IMR-90 (cell line): ENCODE measurements around the gene NCAM1.

Experiments used
- FOS ChIP-seq: fragments of 150-350 bp; IDR thresholded peaks from 2 replicates; pipeline ENCODE4 v1.6.1; 2016; ENCODE audit warnings: low read depth, low read length
- MAZ ChIP-seq: IDR thresholded peaks from 2 replicates; pipeline ENCODE4 v1.6.1; 2012; ENCODE audit warnings: low read depth, mild to moderate bottlenecking, low read length, improper control_type of control experiment, moderate library complexity, borderline replicate concordance
- MXI1 ChIP-seq: IDR thresholded peaks from 2 replicates; pipeline ENCODE4 v1.6.1; 2012; ENCODE audit warnings: low read depth, mild to moderate bottlenecking, low read length, moderate library complexity, borderline replicate concordance
- NFE2L2 ChIP-seq: fragments of 150-350 bp; IDR thresholded peaks from 2 replicates; pipeline ENCODE4 v1.6.1; 2016; ENCODE audit warnings: low read depth, mild to moderate bottlenecking, low read length
- POLR2A ChIP-seq: IDR thresholded peaks from 2 replicates; pipeline ENCODE4 v1.6.1; 2012; ENCODE audit warnings: mild to moderate bottlenecking, low read depth, low read length
- RAD21 ChIP-seq: IDR thresholded peaks from 2 replicates; pipeline ENCODE4 v1.6.1; 2012; ENCODE audit warnings: low read length, improper control_type of control experiment
- RCOR1 ChIP-seq: IDR thresholded peaks from 2 replicates; pipeline ENCODE4 v1.6.1; 2012; ENCODE audit warnings: mild to moderate bottlenecking, low read length, improper control_type of control experiment; ENCODE audit not compliant: insufficient replicate concordance
- RFX5 ChIP-seq: IDR thresholded peaks from 2 replicates; pipeline ENCODE4 v1.8.0; 2012; ENCODE audit warnings: low read depth, mild to moderate bottlenecking, low read length, moderate library complexity
- SMC3 ChIP-seq: fragments of 150-350 bp; IDR thresholded peaks from 2 replicates; pipeline ENCODE4 v1.6.1; 2016; ENCODE audit warnings: low read depth, mild to moderate bottlenecking, antibody characterized with exemption, low read length, moderate library complexity
- TF ChIP-seq, protein P1 (sequence below): conservative IDR thresholded peaks from 2 replicates; pipeline ENCODE4 v1.5.1; 2012; ENCODE audit warnings: mild to moderate bottlenecking, low read depth, low read length, improper control_type of control experiment
- TF ChIP-seq, protein P2 (sequence below): fragments of 150-350 bp; IDR thresholded peaks from 2 replicates; pipeline ENCODE4 v1.6.1; 2017; ENCODE audit warnings: mild to moderate bottlenecking, antibody characterized with exemption, low read length, low read depth
- TF ChIP-seq, protein P3 (sequence below): fragments of 150-350 bp; IDR thresholded peaks from 2 replicates; pipeline ENCODE4 v1.6.1; 2016; ENCODE audit warnings: low read depth, mild to moderate bottlenecking, low read length, moderate library complexity, borderline replicate concordance

DNA sequence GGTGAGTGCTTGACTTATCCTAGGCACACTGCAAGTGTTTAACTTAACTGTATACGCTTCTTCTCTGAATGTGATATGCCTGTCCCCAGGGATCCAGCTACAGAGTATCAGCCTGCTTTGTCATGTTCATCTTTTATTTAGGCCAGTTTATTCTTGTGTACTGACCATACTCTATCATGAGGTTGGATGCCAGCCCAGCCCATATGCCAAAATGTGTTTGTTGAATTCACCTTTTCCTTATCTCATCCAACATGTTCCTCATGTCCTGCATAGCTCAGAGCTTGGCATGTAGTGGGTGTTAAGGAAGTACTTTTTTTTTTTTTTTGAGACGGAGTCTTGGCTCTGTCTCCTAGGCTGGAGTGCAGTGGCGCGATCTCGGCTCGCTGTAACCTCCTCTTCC is 116.2 kb downstream of the NCAM1 start:
- TF ChIP-seq, protein P1, sequence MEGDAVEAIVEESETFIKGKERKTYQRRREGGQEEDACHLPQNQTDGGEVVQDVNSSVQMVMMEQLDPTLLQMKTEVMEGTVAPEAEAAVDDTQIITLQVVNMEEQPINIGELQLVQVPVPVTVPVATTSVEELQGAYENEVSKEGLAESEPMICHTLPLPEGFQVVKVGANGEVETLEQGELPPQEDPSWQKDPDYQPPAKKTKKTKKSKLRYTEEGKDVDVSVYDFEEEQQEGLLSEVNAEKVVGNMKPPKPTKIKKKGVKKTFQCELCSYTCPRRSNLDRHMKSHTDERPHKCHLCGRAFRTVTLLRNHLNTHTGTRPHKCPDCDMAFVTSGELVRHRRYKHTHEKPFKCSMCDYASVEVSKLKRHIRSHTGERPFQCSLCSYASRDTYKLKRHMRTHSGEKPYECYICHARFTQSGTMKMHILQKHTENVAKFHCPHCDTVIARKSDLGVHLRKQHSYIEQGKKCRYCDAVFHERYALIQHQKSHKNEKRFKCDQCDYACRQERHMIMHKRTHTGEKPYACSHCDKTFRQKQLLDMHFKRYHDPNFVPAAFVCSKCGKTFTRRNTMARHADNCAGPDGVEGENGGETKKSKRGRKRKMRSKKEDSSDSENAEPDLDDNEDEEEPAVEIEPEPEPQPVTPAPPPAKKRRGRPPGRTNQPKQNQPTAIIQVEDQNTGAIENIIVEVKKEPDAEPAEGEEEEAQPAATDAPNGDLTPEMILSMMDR, result no peak
- no peak for TF ChIP-seq POLR2A
- no peak for TF ChIP-seq MXI1
- TF ChIP-seq RFX5, result no peak
- TF ChIP-seq FOS, result no peak
- TF ChIP-seq, protein P2, sequence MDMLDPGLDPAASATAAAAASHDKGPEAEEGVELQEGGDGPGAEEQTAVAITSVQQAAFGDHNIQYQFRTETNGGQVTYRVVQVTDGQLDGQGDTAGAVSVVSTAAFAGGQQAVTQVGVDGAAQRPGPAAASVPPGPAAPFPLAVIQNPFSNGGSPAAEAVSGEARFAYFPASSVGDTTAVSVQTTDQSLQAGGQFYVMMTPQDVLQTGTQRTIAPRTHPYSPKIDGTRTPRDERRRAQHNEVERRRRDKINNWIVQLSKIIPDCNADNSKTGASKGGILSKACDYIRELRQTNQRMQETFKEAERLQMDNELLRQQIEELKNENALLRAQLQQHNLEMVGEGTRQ, result no peak
- TF ChIP-seq RAD21, result no peak
- TF ChIP-seq NFE2L2, result no peak
- TF ChIP-seq MAZ, result no peak
- TF ChIP-seq, protein P3, sequence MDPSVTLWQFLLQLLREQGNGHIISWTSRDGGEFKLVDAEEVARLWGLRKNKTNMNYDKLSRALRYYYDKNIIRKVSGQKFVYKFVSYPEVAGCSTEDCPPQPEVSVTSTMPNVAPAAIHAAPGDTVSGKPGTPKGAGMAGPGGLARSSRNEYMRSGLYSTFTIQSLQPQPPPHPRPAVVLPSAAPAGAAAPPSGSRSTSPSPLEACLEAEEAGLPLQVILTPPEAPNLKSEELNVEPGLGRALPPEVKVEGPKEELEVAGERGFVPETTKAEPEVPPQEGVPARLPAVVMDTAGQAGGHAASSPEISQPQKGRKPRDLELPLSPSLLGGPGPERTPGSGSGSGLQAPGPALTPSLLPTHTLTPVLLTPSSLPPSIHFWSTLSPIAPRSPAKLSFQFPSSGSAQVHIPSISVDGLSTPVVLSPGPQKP, result no peak
- no peak for TF ChIP-seq RCOR1
- TF ChIP-seq SMC3, result no peak
